Keratinocyte (primary cell): Measurements from ENCODE around the gene ZNF862. TPM values are rescaled to one million over a fixed set of nuclear protein-coding genes. Genes with fewer than 3 reads are reported as not detected.

Experiments
- DNase-seq: peaks from one replicate; pipeline ENCODE4 v3.0.0-alpha.2; 2011; ENCODE audit warnings: low read depth, missing footprints, low spot score
- FAIRE-seq: peaks from 2 replicates; lab custom pipeline; 2011; peaks lifted over from hg19 to GRCh38; lab: Jason Lieb, UNC
- H2AFZ ChIP-seq: 2 replicates; pipeline ENCODE4 v1.6.0; 2012; ENCODE audit warnings: low read length, control low read depth, inconsistent platforms; ENCODE audit not compliant: control insufficient read depth
- H3K27ac ChIP-seq: 2 replicates; pipeline ENCODE4 v1.5.1; 2011; ENCODE audit warnings: low read length; ENCODE audit not compliant: control insufficient read depth, insufficient read depth
- H3K27me3 ChIP-seq: 3 replicates; pipeline ENCODE4 v1.6.0; 2011; ENCODE audit warnings: low read length; ENCODE audit not compliant: control insufficient read depth, insufficient read depth; ENCODE audit errors: extremely low read depth
- H3K36me3 ChIP-seq, 2 experiments: 2 replicates in 1 of 2; 3 replicates in 1 of 2; pipeline ENCODE4 v1.5.1; 2011; ENCODE audit warnings: low read length in 2 of 2, mild to moderate bottlenecking in 1 of 2; ENCODE audit not compliant: control insufficient read depth in 2 of 2, insufficient read depth in 2 of 2; ENCODE audit errors: extremely low read depth in 1 of 2
- H3K4me1 ChIP-seq: 3 replicates; pipeline ENCODE4 v1.5.1; 2011; ENCODE audit warnings: low read length; ENCODE audit not compliant: control insufficient read depth, insufficient read depth; ENCODE audit errors: extremely low read depth
- H3K4me2 ChIP-seq: 3 replicates; pipeline ENCODE4 v1.6.0; 2011; ENCODE audit warnings: low read depth, low read length; ENCODE audit not compliant: control insufficient read depth, insufficient read depth; ENCODE audit errors: extremely low read depth
- H3K4me3 ChIP-seq, 3 experiments: fragments of 200-600 bp in 1 of 3; sonication (generic) in 1 of 3; 2 replicates in 2 of 3; 3 replicates in 1 of 3; pipeline ENCODE4 v1.5.1; 2011 to 2016; ENCODE audit warnings: low read length in 3 of 3, mild to moderate bottlenecking in 3 of 3, control low read depth in 2 of 3, inconsistent platforms in 1 of 3, low read depth in 1 of 3, mixed read lengths in 1 of 3, mixed run types in 1 of 3, moderate library complexity in 1 of 3; ENCODE audit not compliant: control insufficient read depth in 2 of 3, insufficient read depth in 2 of 3; ENCODE audit errors: extremely low read depth in 1 of 3
- H3K79me2 ChIP-seq: 2 replicates; pipeline ENCODE4 v1.6.0; 2012; ENCODE audit warnings: low read length; ENCODE audit not compliant: control insufficient read depth, insufficient read depth
- H3K9ac ChIP-seq: 3 replicates; pipeline ENCODE4 v1.6.0; 2011; ENCODE audit warnings: low read length; ENCODE audit not compliant: control insufficient read depth, insufficient read depth; ENCODE audit errors: extremely low read depth
- H3K9me1 ChIP-seq: 3 replicates; pipeline ENCODE4 v1.6.0; 2011; ENCODE audit warnings: low read length; ENCODE audit not compliant: control insufficient read depth, insufficient read depth; ENCODE audit errors: extremely low read depth
- H3K9me3 ChIP-seq: 2 replicates; pipeline ENCODE4 v1.5.1; 2012; ENCODE audit warnings: low read depth, low read length; ENCODE audit not compliant: control insufficient read depth
- H4K20me1 ChIP-seq: 3 replicates; pipeline ENCODE4 v1.6.0; 2011; ENCODE audit warnings: low read length; ENCODE audit not compliant: control insufficient read depth, insufficient read depth; ENCODE audit errors: extremely low read depth
- EZH2 ChIP-seq: IDR thresholded peaks from one replicate; pipeline ENCODE4 v1.6.1; 2012; ENCODE audit warnings: inconsistent platforms, mild to moderate bottlenecking, low read length, moderate library complexity
- dilution Hi-C: fragments of 300-500 bp; cut with MboI; formaldehyde crosslinking; loops from one replicate; pipeline ENCODE4 v1.7.0; 2020; ENCODE audit warnings: low sequenced_read_pairs; ENCODE audit not compliant: extremely low pct_ligation_motif_present
- polyA plus RNA-seq, 5 experiments: library from polyadenylated mRNA; depleted of rRNA in 3 of 5; stranded (reverse) in 3 of 5; stranded (forward) in 1 of 5; unstranded in 1 of 5; fragments of >200 nt; gene quantifications; 1 replicate in 1 of 5; 2 replicates in 3 of 5; 3 replicates in 1 of 5; pipeline versions ENCODE4 v1.2.1 to v1.2.3, GENCODE V29; 2011 to 2012; ENCODE audit warnings: missing spikeins in 2 of 5, low read depth in 1 of 5, low replicate concordance in 1 of 5
- TF ChIP-seq, protein P1 (sequence below), 3 experiments: IDR thresholded peaks in 1 of 3; conservative IDR thresholded peaks in 1 of 3; optimal IDR thresholded peaks in 1 of 3; 2 replicates in 2 of 3; 3 replicates in 1 of 3; pipeline versions ENCODE3 to v1.5.1; 2011; ENCODE audit warnings: low read length in 3 of 3, mild to moderate bottlenecking in 3 of 3, moderate library complexity in 2 of 3, control low read depth in 1 of 3, inconsistent platforms in 1 of 3; ENCODE audit not compliant: insufficient read depth in 2 of 3; ENCODE audit errors: extremely low read depth in 1 of 3

The ZNF862 gene
- polyA plus RNA-seq, 1 donor (not counting 4 experiments of a cell fraction or from before 2014, with no cell fraction given), result 10.1 TPM

DNA sequence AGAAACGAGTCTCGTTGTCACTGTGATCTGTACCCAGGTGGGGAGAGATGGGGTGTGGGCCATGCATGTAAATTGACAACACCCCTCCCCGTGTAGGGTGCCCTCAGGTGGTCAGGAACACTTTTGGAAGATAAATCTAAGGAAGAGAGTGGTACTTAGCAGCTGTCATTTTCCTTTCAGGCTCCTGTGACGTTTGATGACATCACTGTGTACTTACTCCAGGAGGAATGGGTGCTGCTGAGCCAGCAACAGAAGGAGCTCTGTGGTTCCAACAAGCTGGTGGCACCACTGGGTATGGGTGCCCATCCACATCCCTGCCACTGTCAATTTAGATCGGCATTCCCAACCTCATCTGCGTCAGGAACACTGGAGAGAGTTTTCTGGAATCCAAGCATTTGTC is 6.3 kb downstream of the ZNF862 start:
- no peak for TF ChIP-seq EZH2
- TF ChIP-seq, protein P1, sequence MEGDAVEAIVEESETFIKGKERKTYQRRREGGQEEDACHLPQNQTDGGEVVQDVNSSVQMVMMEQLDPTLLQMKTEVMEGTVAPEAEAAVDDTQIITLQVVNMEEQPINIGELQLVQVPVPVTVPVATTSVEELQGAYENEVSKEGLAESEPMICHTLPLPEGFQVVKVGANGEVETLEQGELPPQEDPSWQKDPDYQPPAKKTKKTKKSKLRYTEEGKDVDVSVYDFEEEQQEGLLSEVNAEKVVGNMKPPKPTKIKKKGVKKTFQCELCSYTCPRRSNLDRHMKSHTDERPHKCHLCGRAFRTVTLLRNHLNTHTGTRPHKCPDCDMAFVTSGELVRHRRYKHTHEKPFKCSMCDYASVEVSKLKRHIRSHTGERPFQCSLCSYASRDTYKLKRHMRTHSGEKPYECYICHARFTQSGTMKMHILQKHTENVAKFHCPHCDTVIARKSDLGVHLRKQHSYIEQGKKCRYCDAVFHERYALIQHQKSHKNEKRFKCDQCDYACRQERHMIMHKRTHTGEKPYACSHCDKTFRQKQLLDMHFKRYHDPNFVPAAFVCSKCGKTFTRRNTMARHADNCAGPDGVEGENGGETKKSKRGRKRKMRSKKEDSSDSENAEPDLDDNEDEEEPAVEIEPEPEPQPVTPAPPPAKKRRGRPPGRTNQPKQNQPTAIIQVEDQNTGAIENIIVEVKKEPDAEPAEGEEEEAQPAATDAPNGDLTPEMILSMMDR (optimal IDR thresholded peaks at IDR 0.05 in 1 of 3, IDR thresholded peaks at IDR 0.05 in 1 of 3, conservative IDR thresholded peaks at IDR 0.05 in 1 of 3; ENCODE audit: extremely low read depth in 1 of 3, insufficient read depth in 2 of 3, low read length in 3 of 3), result no peak

DNA sequence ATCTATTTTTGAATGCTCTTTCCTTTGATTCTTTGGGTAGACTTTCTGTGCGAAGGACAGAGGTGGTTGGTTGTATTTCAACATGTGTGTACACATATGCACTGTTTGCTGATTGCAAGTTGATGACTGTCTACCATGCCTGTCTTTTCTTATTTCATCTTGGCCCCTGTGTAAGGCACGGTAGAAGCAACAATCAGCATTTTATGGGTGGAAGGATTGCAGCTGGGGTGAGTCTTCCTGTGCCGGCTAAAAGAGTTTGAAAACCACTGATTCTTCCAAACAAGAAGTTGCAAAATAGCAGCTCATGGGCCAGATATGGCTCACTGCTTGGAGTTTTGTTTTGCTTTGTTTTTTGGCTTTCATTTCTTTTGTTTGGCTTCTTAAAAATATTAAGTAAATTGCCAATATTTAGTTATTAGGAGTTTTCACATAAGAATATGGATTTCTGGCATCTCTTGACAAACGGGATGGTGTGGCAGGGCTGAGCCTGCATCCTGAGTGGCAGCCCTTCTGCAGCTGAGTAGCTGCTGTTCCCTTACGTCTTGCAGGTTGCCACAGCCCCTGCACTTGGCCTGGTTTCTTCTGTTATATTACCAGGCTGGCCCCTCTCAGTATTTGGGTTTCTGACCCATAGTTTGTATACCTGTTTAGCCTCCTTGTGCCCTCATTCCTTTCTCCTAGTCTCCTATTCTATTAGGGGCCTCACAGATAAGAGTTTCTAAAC is 7.2 kb downstream of the ZNF862 start:
- H3K79me2 ChIP-seq, result no peaks in the 10 kb centered on the region
- no peaks in the 10 kb centered on the region for H3K9me3 ChIP-seq
- no peaks in the 10 kb centered on the region for H3K9me1 ChIP-seq
- H3K4me3 ChIP-seq, result no peak overlapping the region
- DNase-seq, result no peak
- FAIRE-seq, result no peak
- H3K27ac ChIP-seq, result no peak overlapping the region
- no peak overlapping the region for H2AFZ ChIP-seq
- H3K27me3 ChIP-seq, result no peaks in the 10 kb centered on the region
- H3K4me1 ChIP-seq, result no peaks in the 10 kb centered on the region
- peaks cover 0 to 4% of the 10 kb centered on the region in 2 experiments for H3K36me3 ChIP-seq
- no peak overlapping the region for H3K9ac ChIP-seq
- TF ChIP-seq, protein P1 (optimal IDR thresholded peaks at IDR 0.05 in 1 of 3, IDR thresholded peaks at IDR 0.05 in 1 of 3, conservative IDR thresholded peaks at IDR 0.05 in 1 of 3; ENCODE audit: extremely low read depth in 1 of 3, insufficient read depth in 2 of 3, low read length in 3 of 3), result no peak
- TF ChIP-seq EZH2, result no peak
- dilution Hi-C loops, result no loop called here
- H3K4me2 ChIP-seq, result no peak overlapping the region
- H4K20me1 ChIP-seq, result no peaks in the 10 kb centered on the region

More for the DNA sequence above, 6.3 kb downstream of the ZNF862 start:
- Histone ChIP-seq H4K20me1 (no peaks in the 10 kb centered on the region), H3K9me1 (no peaks in the 10 kb centered on the region), H3K9me3 (no peaks in the 10 kb centered on the region), H3K4me3 (no peak overlapping the region), H3K27me3 (no peaks in the 10 kb centered on the region), H3K79me2 (peaks cover 3% of the 10 kb centered on the region), H3K27ac (no peak overlapping the region), H3K4me2 (no peak overlapping the region), H3K4me1 (peaks cover 2% of the 10 kb centered on the region), H3K36me3 (peaks cover 0 to 4% of the 10 kb centered on the region in 2 experiments), H2AFZ (no peak overlapping the region), H3K9ac (no peak overlapping the region)
- dilution Hi-C loops, result no loop called here
- FAIRE-seq (no peak), DNase-seq (no peak)
